ENCODE data around the gene PRH1.

Gene PRH1

GRCh38 chr12:10842862-10843261, 41.2 kb downstream of the PRH1 start:
- DNase-seq (ENCODE audit: low read depth in 2 of 2, low spot score in 1 of 2): no peak

- no peak for DNase-seq (ENCODE audit: low read depth in 2 of 2, low spot score in 1 of 2)
Measured at GRCh38 chr12:10838461-10838860, 45.6 kb downstream of the PRH1 start.
